Astrocyte of the cerebellum (primary cell): ENCODE data around the gene ATP11A.

ENCODE experiments used
- DNase-seq: peaks from one replicate; pipeline ENCODE4 v3.0.0-alpha.2; 2011; ENCODE audit warnings: low read depth
- H3K4me3 ChIP-seq: 2 replicates; pipeline ENCODE4 v1.5.1; 2011; ENCODE audit warnings: mild to moderate bottlenecking, low read depth, low read length, moderate library complexity
- in situ Hi-C: cut with HindIII; loops from 2 replicates; pipeline ENCODE4 v1.10.0; 2017; ENCODE audit warnings: low sequenced_read_pairs
- TF ChIP-seq, protein P1 (sequence below): IDR thresholded peaks from 2 replicates; pipeline ENCODE4 v1.5.1; 2012; ENCODE audit warnings: low read length, low read depth, moderate library complexity, mild to moderate bottlenecking; ENCODE audit errors: missing control alignments

Gene ATP11A

DNA sequence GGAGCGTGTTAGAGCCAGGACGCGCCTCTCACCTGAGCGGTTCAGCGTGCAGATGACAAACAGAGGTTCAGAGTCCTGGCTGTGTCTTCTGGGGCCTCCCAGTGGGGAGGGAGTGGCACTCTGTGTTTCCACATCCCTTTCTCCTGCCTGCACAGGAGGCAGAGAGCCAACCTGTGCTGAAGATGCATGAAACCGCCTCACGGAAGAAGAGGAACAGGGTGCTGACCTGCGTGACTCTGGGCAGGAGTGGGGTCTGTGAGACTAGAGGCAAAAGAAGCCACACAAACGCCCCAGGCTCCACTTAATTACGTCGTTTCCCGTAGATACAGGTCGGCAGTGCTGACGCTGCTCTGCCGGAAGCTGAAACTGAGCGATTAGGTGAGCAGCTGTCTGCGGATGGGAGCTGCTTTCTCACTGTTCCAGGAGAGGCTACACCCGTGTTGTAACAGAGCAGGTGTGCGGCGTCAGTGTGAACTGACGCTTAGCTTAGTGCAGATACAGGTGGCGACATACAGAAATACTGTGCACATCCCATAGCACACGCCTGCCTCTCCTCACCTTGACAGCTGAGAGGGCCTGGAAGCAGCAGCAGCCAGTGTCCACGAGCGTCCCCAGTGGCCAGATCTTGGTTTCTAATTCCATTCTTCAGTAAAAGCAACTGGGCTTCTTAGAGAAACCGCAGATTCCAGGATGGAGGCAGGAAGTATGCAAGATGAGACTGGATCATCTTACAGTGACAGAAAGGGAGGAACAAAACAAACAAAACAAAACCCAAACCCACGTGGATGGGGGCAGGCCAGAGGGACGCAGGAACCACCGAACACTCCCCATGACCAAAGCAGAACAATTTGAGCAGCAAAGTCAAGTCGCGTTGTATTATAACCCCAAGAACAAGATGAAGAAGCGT lies 241.4 kb downstream of the ATP11A start:
- TF ChIP-seq, protein P1, sequence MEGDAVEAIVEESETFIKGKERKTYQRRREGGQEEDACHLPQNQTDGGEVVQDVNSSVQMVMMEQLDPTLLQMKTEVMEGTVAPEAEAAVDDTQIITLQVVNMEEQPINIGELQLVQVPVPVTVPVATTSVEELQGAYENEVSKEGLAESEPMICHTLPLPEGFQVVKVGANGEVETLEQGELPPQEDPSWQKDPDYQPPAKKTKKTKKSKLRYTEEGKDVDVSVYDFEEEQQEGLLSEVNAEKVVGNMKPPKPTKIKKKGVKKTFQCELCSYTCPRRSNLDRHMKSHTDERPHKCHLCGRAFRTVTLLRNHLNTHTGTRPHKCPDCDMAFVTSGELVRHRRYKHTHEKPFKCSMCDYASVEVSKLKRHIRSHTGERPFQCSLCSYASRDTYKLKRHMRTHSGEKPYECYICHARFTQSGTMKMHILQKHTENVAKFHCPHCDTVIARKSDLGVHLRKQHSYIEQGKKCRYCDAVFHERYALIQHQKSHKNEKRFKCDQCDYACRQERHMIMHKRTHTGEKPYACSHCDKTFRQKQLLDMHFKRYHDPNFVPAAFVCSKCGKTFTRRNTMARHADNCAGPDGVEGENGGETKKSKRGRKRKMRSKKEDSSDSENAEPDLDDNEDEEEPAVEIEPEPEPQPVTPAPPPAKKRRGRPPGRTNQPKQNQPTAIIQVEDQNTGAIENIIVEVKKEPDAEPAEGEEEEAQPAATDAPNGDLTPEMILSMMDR = peak; percentile 59
- in situ Hi-C loops = no loop called here
- DNase-seq = no peak
- no peak overlapping the region for H3K4me3 ChIP-seq

DNA sequence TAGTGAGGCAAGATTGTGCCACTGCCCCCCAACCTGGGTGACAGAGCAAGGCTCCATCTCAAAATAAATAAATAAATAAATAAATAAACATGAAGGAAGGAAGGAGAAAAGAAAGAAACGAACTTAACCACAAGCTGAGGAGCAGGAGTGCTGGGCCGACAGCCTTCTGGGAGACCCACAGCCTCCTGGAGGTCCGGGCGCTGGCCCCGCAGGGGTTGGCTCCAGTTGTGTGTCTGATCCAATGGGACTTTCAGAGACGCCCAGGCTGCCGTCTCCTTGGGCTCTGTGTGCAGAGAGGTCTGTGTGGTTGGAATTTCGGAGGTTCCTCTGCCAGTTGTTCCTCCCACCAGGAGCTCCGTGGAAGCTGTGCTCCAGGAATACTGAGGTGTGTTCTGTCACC lies 243.1 kb downstream of the ATP11A start:
- in situ Hi-C loops = no loop called here
- no peak overlapping the region for H3K4me3 ChIP-seq
- TF ChIP-seq, protein P1 = no peak
- DNase-seq = no peak

DNA sequence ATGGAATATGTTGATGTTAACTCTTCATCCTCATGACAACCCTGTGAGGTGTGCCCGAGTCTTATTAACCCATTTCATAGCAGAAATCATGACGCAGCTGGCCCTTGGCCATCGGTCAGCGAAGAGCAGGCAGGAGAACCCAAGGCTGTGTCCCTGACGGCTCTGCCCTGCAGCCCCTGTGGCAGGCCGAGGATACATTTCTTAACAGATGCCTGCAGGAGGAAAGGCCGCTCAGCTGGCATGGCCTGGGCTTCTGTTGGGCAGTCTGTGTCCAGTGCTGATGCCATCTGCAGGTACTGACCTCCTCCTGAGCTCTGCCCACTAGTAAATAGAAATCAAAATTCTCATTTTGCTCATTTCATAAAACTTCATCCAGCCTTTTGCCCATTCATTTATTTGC lies 243.8 kb downstream of the ATP11A start:
- in situ Hi-C loops = no loop called here
- H3K4me3 ChIP-seq = no peak overlapping the region
- no peak for DNase-seq
- TF ChIP-seq, protein P1 = no peak

DNA sequence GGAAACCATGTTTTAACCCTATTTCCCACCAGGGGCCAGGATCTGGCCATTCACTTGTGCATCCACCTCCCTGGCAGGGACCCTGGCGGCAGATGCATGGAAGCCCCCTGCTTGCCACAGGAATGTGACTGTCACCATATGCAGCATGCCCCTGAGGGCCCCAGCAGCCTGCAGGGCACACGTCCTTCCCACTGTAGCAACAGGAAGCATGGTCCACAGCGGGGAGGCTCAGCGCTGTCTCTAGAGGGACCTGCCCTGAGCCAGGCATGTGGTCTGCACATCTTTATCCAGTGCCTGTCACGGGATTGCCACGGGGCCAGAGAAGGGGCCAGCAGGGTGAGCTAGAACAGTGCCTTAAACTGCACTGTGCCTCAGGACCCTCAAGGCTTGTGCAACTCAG lies 244.2 kb downstream of the ATP11A start:
- in situ Hi-C loops = no loop called here
- TF ChIP-seq, protein P1 = no peak
- no peak overlapping the region for H3K4me3 ChIP-seq
- no peak for DNase-seq
